HG03342 (cell line): ENCODE results near the gene STK17A.
"Not testable (repeated sequence)": the region's sequence is repeated elsewhere in the genome, so short reads cannot be mapped to it uniquely, and the experiment has no call there.

ENCODE experiments used
- ATAC-seq: cut with Tn5 transposase; IDR thresholded peaks from one replicate; pipeline ENCODE4 v1.9.1; 2021; ENCODE audit warnings: mild to moderate bottlenecking, moderate library complexity; ENCODE audit not compliant: unreplicated experiment

STK17A gene

DNA sequence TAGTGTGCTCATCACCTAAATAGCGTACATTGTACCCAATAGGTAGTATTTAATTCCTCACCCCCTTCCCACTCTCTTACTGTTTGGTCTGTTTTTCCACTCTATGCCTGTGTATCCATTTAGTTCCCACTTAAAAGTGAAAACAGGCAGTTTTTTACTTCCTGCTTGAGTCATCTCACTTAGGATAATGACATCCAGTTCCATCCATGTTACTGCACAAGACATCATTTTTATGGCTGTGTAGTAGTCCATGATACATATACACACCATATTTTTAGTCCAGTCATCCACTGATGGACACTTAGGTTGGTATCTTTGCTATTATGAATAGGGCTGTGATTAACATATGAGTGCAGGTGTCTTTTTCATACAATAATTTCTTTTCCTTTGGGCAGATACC, 10.1 kb downstream of the STK17A start:
- no peak for ATAC-seq

DNA sequence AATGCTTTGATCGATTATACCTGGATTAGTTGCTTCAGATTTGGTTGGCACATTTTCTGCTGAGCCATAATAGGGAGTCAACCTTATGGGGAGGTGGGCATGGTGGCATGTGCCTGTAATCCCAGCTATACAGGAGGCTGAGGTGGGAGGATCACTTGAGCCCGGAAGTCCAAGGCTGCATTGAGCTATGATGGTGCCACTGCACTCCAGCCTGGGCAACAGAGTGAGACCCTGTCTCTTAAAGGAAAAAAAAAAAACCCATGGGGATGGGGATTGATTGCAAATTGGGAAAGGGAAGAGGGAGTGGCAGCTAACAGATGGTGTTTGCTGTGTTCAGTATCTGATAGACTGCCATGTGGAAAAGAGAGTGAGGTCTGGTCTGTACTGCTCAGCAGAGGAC, 11.1 kb downstream of the STK17A start:
- ATAC-seq = no peak

- not testable (repeated sequence) for ATAC-seq
These were observed 13.5 kb downstream of the STK17A start for GRCh38 chr7:43596426-43596825.

DNA sequence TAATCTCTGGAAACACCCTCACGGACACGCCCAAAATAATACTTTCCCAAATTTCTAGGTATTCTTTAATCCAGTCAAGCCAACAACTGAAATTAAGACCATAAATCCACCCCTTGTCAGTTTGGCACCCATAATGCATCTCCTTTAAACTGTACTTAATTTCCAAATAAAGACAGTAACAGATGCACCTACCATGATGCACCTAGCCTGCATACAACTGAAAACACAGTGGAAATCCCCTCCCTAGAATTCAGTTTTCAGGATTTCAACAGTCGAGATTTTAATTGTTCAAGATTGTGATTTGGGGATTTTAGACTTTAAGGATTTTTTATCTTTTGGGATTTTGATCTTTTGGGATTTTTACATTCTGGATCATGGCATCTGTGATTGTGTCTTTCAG, 17.1 kb downstream of the STK17A start:
- no peak for ATAC-seq

DNA sequence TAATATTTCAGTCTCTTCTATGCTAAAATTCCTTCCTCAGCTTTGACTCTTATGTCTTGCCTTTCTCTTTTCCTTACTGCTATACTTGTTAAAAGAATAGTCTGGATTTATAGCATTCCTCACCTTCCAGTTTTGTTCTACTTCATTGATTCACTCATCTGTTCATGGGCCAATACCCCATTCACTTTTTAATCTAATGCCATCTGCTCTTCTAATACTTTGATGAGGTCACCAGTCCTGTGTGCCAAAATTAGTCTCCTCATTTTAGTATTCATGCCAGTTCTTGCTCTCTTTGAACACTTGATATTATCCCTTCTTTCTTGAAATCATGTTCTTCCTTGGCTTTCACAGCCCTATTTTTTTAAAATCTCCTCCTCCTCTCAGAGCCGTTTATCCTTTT, 19.3 kb downstream of the STK17A start:
- ATAC-seq = no peak

DNA sequence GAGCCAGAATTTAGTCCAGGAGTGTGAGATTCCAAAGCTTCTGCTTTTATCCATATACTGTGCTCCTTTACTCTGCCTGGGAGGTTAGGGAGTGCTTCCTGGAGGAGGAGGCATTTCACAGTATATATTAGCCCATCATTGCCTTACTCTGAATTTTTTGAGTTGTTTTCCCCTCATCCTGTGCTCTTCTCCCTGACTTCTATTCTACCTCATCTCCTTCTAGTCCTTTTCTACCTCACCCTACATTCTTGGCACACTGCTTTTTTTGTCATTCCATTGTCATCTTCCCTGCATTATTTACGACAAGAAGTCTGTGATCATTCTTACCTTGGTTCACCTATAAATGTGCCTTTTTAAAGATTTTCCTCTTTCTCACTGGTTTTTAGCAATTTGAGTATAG, 21.3 kb downstream of the STK17A start:
- ATAC-seq = no peak

- ATAC-seq = no peak
These were observed 26.2 kb downstream of the STK17A start for GRCh38 chr7:43609097-43609496.

DNA sequence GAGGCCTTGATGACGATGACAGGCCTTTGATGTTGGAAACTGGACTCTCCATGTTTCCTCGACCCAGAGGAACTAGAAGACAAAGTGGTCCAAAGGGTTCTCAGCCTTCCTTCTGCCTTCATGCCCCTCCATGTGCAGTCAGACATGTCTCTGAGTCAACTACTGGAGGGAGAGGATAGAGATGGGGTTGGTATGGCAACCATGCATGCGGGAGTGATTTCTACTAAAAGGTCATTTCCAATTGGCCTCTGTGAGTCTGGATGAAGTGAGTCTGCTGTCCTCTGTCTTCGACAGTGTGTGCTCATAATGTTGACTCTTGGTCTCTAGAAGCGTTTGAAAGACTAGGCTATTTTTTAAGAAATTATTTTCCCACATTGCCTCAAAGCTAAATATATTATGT, 29.2 kb downstream of the STK17A start:
- ATAC-seq = no peak

- ATAC-seq = peak; percentile 64
These were observed 30.0 kb downstream of the STK17A start for GRCh38 chr7:43612599-43613589.

- ATAC-seq = no peak
These were observed 32.7 kb downstream of the STK17A start for GRCh38 chr7:43615558-43616145.

- no peak for ATAC-seq
These were observed 34.1 kb downstream of the STK17A start for GRCh38 chr7:43616977-43617376.

DNA sequence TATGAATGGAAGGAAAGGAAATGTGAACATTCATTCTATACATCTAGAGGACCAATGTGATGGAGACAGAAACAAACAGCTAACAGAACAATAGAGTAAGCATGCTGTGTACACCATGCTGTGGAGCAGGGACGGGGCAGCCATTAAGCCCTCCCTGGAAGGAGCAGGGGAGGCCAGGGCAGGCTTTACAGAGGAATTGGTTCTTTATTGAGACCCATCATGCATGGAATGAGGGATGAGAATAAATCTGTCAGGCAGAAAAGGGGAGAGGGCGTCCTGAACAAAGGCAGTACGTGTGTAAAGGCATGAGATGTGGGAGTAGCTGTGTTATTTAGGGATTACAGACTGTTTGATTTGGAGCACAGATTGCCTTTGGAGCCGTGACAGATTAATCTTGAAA, 35.2 kb downstream of the STK17A start:
- ATAC-seq = no peak

GRCh38 chr7:43619213-43620012, 36.5 kb downstream of the STK17A start:
- ATAC-seq = no peak

GRCh38 chr7:43621729-43622448, 39.0 kb downstream of the STK17A start:
- ATAC-seq = no peak

- ATAC-seq = no peak
These were observed 41.2 kb downstream of the STK17A start for GRCh38 chr7:43624156-43624555.

GRCh38 chr7:43625453-43625852, 42.5 kb downstream of the STK17A start:
- no peak for ATAC-seq

- ATAC-seq = no peak
These were observed 43.1 kb downstream of the STK17A start for GRCh38 chr7:43625980-43626379.

- ATAC-seq = no peak
These were observed 43.8 kb downstream of the STK17A start for GRCh38 chr7:43626695-43627094.

- ATAC-seq = not testable (repeated sequence)
These were observed 44.9 kb downstream of the STK17A start for GRCh38 chr7:43627798-43628197.

DNA sequence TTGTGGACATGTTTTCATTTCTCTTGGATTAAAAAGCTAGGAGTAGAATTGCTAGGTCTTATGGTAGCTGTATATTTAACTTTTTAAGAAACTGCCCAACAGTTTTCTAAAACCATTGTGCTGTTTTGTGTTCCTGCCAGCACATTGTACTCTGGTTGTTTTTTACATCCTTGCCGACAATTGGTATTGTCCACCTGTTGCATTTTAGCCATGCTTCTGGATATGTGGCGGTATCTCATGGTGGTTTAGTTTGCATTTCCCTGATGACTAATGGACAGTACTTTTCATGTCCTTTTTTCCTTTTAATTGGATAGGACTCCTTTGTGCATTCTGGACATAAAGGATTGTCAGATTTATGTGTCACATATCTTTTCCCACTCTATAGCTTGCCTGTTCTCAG, 45.5 kb downstream of the STK17A start:
- no peak for ATAC-seq

DNA sequence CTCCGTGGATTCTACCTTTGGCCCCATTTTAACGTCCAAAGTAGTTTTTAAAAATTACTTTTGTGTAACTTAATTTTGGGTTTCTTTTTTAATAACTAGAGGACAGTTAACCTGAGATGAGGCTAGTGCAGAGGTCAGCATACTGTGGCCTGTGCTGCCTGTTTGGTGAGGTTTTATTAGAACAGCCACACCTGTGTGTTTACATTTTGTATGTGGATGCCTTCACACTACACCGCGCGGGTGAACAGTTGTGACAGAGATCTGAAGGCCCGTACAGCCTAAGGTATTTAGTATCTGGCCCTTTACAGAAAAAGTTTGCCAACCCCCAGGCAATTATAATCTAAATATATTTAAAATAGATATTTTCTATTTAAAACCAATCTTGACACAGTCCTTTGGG, 46.9 kb downstream of the STK17A start:
- no peak for ATAC-seq
